Tibial artery (tissue), 4 donors: Measurements from ENCODE around the gene BEND5.
A peak's percentile ranks its signal among the peaks of the same experiment; 100 is the strongest.

Source experiments
- DNase-seq, 2 donors: peaks; one replicate each; pipeline ENCODE4 v3.0.0-alpha.2; 2019
- H3K27ac ChIP-seq, 2 donors: fragments of 200-600 bp; sonication (generic) in 1 of 2; 1 replicate in 1 of 2; 2 replicates in 1 of 2; pipeline ENCODE4 v1.5.1; 2018 to 2019; ENCODE audit warnings: mild to moderate bottlenecking in 1 of 2
- H3K27me3 ChIP-seq, 2 donors: fragments of 200-600 bp; sonication (generic) in 1 of 2; one replicate each; pipeline versions ENCODE4 v1.5.1 to v1.6.0; 2016 to 2019
- H3K36me3 ChIP-seq, 3 donors: fragments of 200-600 bp; sonication (generic) in 2 of 3; one replicate each; pipeline ENCODE4 v1.5.1; 2016 to 2019; ENCODE audit warnings: mild to moderate bottlenecking in 2 of 3
- H3K4me1 ChIP-seq, 4 donors: fragments of 200-600 bp; sonication (generic) in 2 of 4; 1 replicate in 3 of 4; 2 replicates in 1 of 4; pipeline ENCODE4 v1.5.1; 2016 to 2019
- H3K4me3 ChIP-seq, 2 donors: fragments of 200-600 bp; sonication (generic) in 1 of 2; 1 replicate in 1 of 2; 2 replicates in 1 of 2; pipeline ENCODE4 v1.5.1; 2018 to 2019; ENCODE audit warnings: mild to moderate bottlenecking in 2 of 2
- H3K9me3 ChIP-seq, 3 donors: fragments of 200-600 bp; sonication (generic) in 1 of 3; one replicate each; pipeline ENCODE4 v1.5.1; 2016 to 2019
- CTCF ChIP-seq, 2 experiments: fragments of 200-600 bp in 1 of 2; fragments of 450-650 bp in 1 of 2; IDR thresholded peaks; one replicate each; pipeline ENCODE4 v1.5.1; 2017 to 2019; ENCODE audit warnings: antibody characterized with exemption in 2 of 2, mild to moderate bottlenecking in 1 of 2, moderate library complexity in 1 of 2
- intact Hi-C: fragments of 100-400 bp; cut with DNase I; formaldehyde crosslinking; loops from one replicate; pipeline ENCODE4 v1.15.0; 2023; ENCODE audit warnings: low total_unique reads

BEND5 gene

GRCh38 chr1:48683839-48684238 lies 92.9 kb downstream of the BEND5 start:
- Histone ChIP-seq H3K4me1 (peaks cover 0 to 67% (median 41%) of the 10 kb centered on the region in 4 donors), H3K27ac (peak overlapping the region; percentile 71 to 76), H3K36me3 (no peaks in the 10 kb centered on the region), H3K27me3 (no peaks in the 10 kb centered on the region), H3K9me3 (no peaks in the 10 kb centered on the region), H3K4me3 (no peak overlapping the region)
- intact Hi-C loops = no loop called here
- no peak for DNase-seq
- TF ChIP-seq CTCF (IDR thresholded peaks at IDR 0.05) = no peak

DNA sequence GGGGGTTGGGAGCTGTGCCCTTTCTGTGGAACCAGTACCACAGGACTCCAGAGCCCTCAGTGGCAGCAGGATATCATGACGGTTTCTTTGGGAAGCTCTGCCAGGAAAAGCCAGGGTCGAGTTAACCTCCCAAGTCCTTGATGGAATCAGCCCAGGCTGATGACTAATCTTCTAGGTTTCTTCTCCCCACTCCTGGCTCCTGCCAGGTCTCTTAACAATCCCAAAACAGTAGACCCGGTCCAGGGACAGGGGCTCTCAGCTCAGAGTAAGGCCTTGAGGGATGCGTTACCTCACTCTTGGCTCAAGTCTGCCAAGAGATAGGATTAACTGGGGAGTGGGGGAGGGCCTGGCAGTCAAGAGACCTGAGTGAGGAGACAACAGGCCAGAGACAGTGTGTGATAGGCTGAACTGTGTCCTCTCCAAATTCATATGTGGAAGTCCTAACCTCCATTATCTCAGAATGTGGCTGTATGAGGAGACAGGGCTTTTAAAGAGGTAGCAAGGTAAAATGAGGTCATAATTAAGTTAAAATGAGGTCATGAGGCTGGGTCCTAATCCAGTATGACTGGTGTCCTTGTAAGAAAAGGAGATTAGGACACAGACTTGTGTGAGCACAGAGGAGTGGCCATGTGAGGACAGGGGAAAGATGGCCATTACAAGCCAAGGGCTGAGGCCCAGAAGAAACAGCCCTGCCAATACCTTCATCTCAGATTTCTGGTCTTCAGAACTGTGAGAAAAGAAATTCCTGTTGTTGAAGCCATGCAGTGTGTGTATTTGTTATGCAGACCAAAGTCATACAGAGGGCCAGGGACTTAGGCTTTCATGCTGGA lies 95.0 kb downstream of the BEND5 start:
- intact Hi-C loops = no loop called here
- H3K27me3 ChIP-seq = no peaks in the 10 kb centered on the region
- H3K9me3 ChIP-seq = no peaks in the 10 kb centered on the region
- peaks cover 0 to 67% (median 45%) of the 10 kb centered on the region in 4 donors for H3K4me1 ChIP-seq
- H3K4me3 ChIP-seq = no peak overlapping the region
- DNase-seq = no peak
- TF ChIP-seq CTCF (IDR thresholded peaks at IDR 0.05) = no peak
- H3K36me3 ChIP-seq = no peaks in the 10 kb centered on the region
- H3K27ac ChIP-seq = peak overlapping the region; percentile 71 to 76

DNA sequence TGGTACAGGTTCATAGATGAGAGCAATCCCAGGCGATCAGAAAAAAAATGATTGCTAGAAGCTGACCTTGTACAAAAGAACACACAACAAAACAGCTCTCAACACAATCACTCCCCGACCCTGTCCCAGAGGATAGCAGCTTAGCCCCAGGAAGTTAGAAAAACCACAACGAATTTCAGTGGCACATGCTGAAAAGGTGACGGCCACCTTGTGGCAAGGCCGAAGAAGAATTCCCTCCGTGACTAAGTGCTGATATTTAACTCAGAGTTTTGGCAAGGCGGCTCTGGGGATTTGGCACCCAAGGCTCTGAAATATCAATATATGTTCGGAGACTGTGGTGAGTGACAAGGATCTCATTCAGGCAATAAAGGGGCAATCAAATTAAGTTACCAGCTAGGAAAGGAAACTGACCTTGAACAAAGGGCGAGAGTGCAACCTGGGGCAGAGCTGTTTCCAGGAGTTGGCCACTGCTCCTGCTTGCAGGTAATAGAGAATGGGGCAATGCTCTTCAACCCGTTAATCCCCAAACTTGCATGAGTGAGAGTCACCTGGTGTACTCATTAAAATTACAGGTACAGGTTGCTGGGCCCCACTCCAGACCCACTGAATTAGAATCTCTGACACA lies 96.2 kb downstream of the BEND5 start:
- Histone ChIP-seq H3K4me1 (peaks cover 0 to 67% (median 45%) of the 10 kb centered on the region in 4 donors), H3K27ac (peak overlapping the region; percentile 9 to 76), H3K9me3 (no peaks in the 10 kb centered on the region), H3K4me3 (no peak overlapping the region), H3K27me3 (no peaks in the 10 kb centered on the region), H3K36me3 (no peaks in the 10 kb centered on the region)
- TF ChIP-seq CTCF (IDR thresholded peaks at IDR 0.05) = peak in 1 of 2 experiments; percentile 5
- DNase-seq = no peak
- intact Hi-C loops = no loop called here

DNA sequence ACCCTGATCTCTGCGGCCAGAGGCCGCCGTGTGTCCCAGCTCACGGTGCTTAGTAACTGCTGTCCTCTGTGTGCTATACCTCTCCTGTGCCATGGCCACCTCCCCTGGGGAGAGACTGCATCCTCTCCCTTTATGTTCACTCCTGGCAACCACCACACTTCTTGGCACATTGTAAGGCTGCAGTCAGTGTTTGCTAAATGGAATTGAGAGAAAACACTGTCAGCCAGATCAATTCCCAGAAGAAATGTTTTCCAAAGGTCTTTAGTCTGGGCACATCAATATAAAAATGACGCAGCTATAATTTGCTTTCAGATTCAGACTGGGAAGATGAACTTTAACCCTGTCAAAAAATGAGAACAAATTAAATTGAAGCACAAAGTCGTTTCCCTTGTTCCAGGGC lies 96.8 kb downstream of the BEND5 start:
- no peak for TF ChIP-seq CTCF (IDR thresholded peaks at IDR 0.05)
- Histone ChIP-seq H3K4me3 (no peak overlapping the region), H3K36me3 (no peaks in the 10 kb centered on the region), H3K9me3 (no peaks in the 10 kb centered on the region), H3K27me3 (no peaks in the 10 kb centered on the region), H3K4me1 (peaks cover 0 to 61% (median 45%) of the 10 kb centered on the region in 4 donors), H3K27ac (peak overlapping the region; percentile 9 to 76)
- intact Hi-C loops = loop anchor here (5.0 kb wide), 1 partner anchor 137 kb away; no protein-coding TSS in a partner anchor
- no peak for DNase-seq

- TF ChIP-seq CTCF (IDR thresholded peaks at IDR 0.05) = no peak
- DNase-seq = peak in 1 of 2 donors; percentile 32
- intact Hi-C loops = loop anchor here (5.0 kb wide), 1 partner anchor 138 kb away; no protein-coding TSS in a partner anchor
- H3K27me3 ChIP-seq = no peaks in the 10 kb centered on the region
- no peaks in the 10 kb centered on the region for H3K36me3 ChIP-seq
- H3K27ac ChIP-seq = peak overlapping the region; percentile 9 to 76
- H3K4me1 ChIP-seq = peaks cover 0 to 52% (median 36%) of the 10 kb centered on the region in 4 donors
- H3K9me3 ChIP-seq = no peaks in the 10 kb centered on the region
- H3K4me3 ChIP-seq = no peak overlapping the region
These were observed 97.8 kb downstream of the BEND5 start for GRCh38 chr1:48678710-48679505.
